ENCODE data around the gene CD247. TPM values are rescaled to one million over a fixed set of nuclear protein-coding genes. Genes with fewer than 3 reads are reported as not detected.

The CD247 gene
- total RNA-seq, 4 donors from 2014 or later, result 1.5 to 6.4 (median 3.4) TPM; not detected in 1

- H3K36me3 ChIP-seq, result no peaks in the 10 kb centered on the region
- H3K27ac ChIP-seq, result no peak overlapping the region
- intact Hi-C loops (cut with DNase I; ENCODE audit: low total_unique reads), result no loop called here
- no peaks in the 10 kb centered on the region for H3K4me1 ChIP-seq
- DNase-seq, result no peak
- H3K27me3 ChIP-seq, result no peaks in the 10 kb centered on the region
- H3K9me3 ChIP-seq, result no peaks in the 10 kb centered on the region
- TF ChIP-seq EP300 (IDR thresholded peaks at IDR 0.05; ENCODE audit: low read depth), result no peak
- no peak for TF ChIP-seq POLR2AphosphoS5 (IDR thresholded peaks at IDR 0.05)
- TF ChIP-seq POLR2A (IDR thresholded peaks at IDR 0.05), result no peak
- no peak for TF ChIP-seq CTCF (IDR thresholded peaks at IDR 0.05)
- in situ Hi-C loops (cut with MboI; ENCODE audit: low pct_ligation_motif_present in 1 of 4, low pct_unique_long_range_greater_than_20kb in 1 of 4, low sequenced_read_pairs in 3 of 4), result loop anchor here in 1 of 4 donors (25.0 kb wide), 1 partner anchor 118 kb away; no protein-coding TSS in a partner anchor
- no peak overlapping the region for H3K4me3 ChIP-seq
Measured at GRCh38 chr1:167419245-167419644, 99.1 kb downstream of the CD247 start.

- no peak overlapping the region for H3K4me3 ChIP-seq
- in situ Hi-C loops (cut with MboI; ENCODE audit: low pct_ligation_motif_present in 1 of 4, low pct_unique_long_range_greater_than_20kb in 1 of 4, low sequenced_read_pairs in 3 of 4) (loop anchor here in 1 of 4 donors (25.0 kb wide), 1 partner anchor 119 kb away; no protein-coding TSS in a partner anchor), intact Hi-C loops (cut with DNase I; ENCODE audit: low total_unique reads) (no loop called here)
- H3K4me1 ChIP-seq, result no peaks in the 10 kb centered on the region
- no peaks in the 10 kb centered on the region for H3K27me3 ChIP-seq
- peaks cover 0 to 2% (median 0%) of the 10 kb centered on the region in 4 donors for H3K36me3 ChIP-seq
- H3K27ac ChIP-seq, result no peak overlapping the region
- TF ChIP-seq EP300 (IDR thresholded peaks at IDR 0.05; ENCODE audit: low read depth), result no peak
- TF ChIP-seq POLR2A (IDR thresholded peaks at IDR 0.05), result no peak
- no peak for TF ChIP-seq POLR2AphosphoS5 (IDR thresholded peaks at IDR 0.05)
- TF ChIP-seq CTCF (IDR thresholded peaks at IDR 0.05), result no peak
- DNase-seq, result no peak
- no peaks in the 10 kb centered on the region for H3K9me3 ChIP-seq
Measured at GRCh38 chr1:167418391-167418790, 99.9 kb downstream of the CD247 start.

- intact Hi-C loops (cut with DNase I; ENCODE audit: low total_unique reads) (no loop called here), in situ Hi-C loops (cut with MboI; ENCODE audit: low pct_ligation_motif_present in 1 of 4, low pct_unique_long_range_greater_than_20kb in 1 of 4, low sequenced_read_pairs in 3 of 4) (loop anchor here in 1 of 4 donors (25.0 kb wide), 1 partner anchor 121 kb away; no protein-coding TSS in a partner anchor)
- WGBS, 2 donors (ENCODE audit: low coverage in 1 of 2), result 0 to 100% methylated on average over 1 of the region's 1 CpG
- Histone ChIP-seq H3K36me3 (peaks cover 0 to 19% (median 6%) of the 10 kb centered on the region in 4 donors), H3K4me1 (no peaks in the 10 kb centered on the region), H3K27me3 (no peaks in the 10 kb centered on the region), H3K4me3 (no peak overlapping the region), H3K9me3 (no peaks in the 10 kb centered on the region), H3K27ac (no peak overlapping the region)
- DNase-seq, result no peak
- TF ChIP-seq POLR2A (IDR thresholded peaks at IDR 0.05), result no peak
- no peak for TF ChIP-seq CTCF (IDR thresholded peaks at IDR 0.05)
- no peak for TF ChIP-seq POLR2AphosphoS5 (IDR thresholded peaks at IDR 0.05)
- no peak for TF ChIP-seq EP300 (IDR thresholded peaks at IDR 0.05; ENCODE audit: low read depth)
Measured at GRCh38 chr1:167416506-167416905, 101.8 kb downstream of the CD247 start.

GRCh38 chr1:167413328-167413727, 105.0 kb downstream of the CD247 start:
- H3K27me3 ChIP-seq, result no peaks in the 10 kb centered on the region
- TF ChIP-seq POLR2AphosphoS5 (IDR thresholded peaks at IDR 0.05) (no peak), CTCF (IDR thresholded peaks at IDR 0.05) (no peak), EP300 (IDR thresholded peaks at IDR 0.05; ENCODE audit: low read depth) (no peak), POLR2A (IDR thresholded peaks at IDR 0.05) (no peak)
- H3K9me3 ChIP-seq, result no peaks in the 10 kb centered on the region
- no peak for DNase-seq
- H3K36me3 ChIP-seq, result peaks cover 0 to 19% (median 6%) of the 10 kb centered on the region in 4 donors
- H3K4me1 ChIP-seq, result no peaks in the 10 kb centered on the region
- WGBS, 2 donors (ENCODE audit: low coverage in 1 of 2), result 90 to 97% methylated on average over 1 to 3 of the region's 3 CpGs
- H3K4me3 ChIP-seq, result no peak overlapping the region
- H3K27ac ChIP-seq, result no peak overlapping the region
- intact Hi-C loops (cut with DNase I; ENCODE audit: low total_unique reads), result no loop called here
- in situ Hi-C loops (cut with MboI; ENCODE audit: low pct_ligation_motif_present in 1 of 4, low pct_unique_long_range_greater_than_20kb in 1 of 4, low sequenced_read_pairs in 3 of 4), result loop anchor here in 1 of 4 donors (25.0 kb wide), 1 partner anchor 124 kb away; no protein-coding TSS in a partner anchor

Data from transverse colon (tissue), 4 donors.